Measurements from ENCODE around the gene SLC23A1. TPM values are rescaled to one million over a fixed set of nuclear protein-coding genes. Genes with fewer than 3 reads are reported as not detected.

SLC23A1 gene
- polyA plus RNA-seq, 10 donors, result 0.09 to 0.69 (median 0.31) TPM

DNA sequence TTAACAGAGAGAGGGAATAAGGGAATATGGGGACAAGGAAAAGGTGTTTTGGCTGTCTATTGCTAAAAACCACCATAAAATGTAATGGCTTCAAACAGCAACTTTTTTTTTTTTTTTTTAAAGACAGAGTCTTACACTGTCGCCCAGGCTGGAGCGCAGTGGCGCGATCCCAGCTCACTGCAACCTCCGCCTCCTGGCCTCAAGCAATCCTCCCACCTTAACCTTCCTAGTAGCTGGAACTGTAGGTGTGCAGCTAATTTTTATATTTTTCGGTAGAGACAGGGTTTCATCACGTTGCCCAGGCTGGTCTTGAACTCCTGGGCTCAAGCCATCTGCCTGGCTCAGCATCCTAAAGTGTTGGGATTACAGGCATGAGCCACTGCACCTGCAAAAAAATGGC, 25.1 kb upstream of the SLC23A1 start:
- no peak for DNase-seq

DNA sequence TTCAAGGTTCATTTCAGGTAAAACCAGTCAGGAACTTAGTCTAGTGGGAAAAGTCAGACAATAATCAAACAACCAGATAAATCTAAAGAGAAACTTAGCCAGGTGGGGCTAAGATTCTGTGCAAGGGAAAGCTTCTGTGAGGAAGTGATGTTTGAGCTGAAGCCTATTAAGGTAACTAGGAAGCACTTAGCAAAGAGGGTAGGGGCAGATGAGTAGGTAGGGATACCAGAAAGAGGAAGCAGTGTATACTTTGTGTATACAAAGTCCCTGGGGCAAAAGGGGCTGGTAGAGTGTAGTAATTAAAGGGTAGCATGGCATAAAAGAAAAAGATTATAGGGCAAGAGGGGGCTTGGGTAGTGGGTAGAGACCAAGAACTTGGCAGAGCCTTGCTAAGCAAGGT, 24.4 kb upstream of the SLC23A1 start:
- no peak for DNase-seq

DNA sequence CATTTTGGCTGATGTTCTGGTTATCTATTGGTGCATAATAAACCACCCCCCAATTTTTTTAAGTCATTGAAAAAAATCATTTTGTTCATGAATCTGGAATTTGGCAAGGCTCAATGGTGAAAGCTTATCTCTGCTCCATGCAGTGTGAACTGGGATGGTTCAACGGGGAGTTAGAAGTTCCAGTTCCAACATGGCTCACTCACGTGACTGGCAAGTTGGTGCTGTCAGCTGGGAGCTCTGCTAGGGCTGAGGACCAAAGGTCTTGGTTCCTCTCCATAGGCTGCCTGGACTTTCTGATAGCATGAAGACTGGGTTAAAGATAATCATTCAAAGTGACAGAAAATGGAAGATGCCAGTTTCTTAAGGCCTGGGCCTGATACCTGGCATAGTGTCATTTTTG, 23.9 kb upstream of the SLC23A1 start:
- no peak for DNase-seq

DNA sequence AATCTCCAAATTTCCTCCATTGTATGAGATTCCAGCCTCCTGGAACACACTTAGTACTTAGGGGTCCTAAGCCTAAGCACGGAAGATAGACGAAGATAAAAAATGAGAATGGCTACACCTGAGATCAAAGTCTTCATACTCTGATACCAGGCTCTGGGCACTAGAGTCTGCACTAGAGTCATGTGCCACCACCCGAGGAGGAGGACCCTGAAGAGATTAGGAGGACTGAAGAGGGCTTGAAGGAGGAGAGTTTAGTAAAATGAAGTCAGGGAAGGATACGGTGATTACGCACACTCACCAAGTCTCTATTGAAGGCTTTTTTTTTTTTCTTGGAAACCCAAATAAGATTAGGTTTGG, 21.4 kb upstream of the SLC23A1 start:
- no peak for DNase-seq

DNA sequence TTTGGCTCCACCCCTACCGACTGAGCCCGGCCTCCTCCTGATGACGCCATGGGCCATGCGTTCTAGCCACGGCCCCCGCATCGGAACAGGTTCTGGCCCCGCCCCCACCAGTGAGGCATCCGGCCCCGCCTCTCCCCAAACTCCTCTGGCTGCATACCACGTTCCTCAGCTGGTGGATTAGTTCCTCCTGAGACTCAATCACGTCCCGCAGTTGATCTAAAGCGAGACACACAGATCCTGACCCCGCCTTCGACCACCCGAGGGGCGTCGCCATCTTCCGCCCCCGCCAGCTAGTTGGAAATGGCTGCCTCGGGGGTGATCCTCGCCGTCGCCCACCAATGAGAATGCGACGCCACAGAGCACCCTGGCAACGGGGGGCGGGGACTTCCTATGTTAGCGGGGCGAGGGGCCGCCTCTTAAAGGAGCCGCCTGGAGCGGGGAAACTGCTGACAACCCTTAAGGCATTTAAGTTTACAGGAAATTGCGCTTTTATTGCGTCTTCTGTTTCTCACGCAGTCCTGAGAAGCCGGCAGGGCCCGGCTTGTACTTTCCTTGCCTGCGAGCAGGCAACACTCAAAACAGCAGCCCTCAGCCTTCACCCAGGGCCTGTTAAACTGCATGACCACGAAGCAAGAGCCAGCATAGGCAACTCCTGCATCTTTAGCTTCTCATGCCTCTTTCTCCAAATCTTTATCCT, 20.8 kb upstream of the SLC23A1 start, which contains the start of gene SPATA24:
TSS of gene SPATA24 (minus strand) at position 303 of the 697 bp plus-strand sequence. CDS start at position 274, 29 bp downstream.
- DNase-seq, result peak; percentile 98 to 100 (median 98)

DNA sequence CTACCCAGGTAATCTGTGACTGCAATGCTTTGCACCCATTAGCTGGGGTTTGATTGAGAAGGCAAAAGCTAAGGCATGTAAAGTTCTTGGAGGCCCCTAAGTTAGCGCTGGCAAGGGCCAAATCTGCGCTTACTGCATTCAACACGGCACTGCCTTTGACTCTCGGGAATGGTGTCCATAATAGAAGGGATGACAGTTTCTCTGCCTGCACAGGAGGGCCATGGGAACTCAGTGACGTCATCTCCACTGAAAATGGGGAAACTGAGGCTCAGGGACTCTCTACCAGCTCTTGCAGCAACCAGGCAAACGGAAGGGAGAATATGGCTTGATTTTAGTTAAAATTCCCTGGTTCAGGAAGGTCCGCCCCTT, 20.3 kb upstream of the SLC23A1 start:
- no peak for DNase-seq

DNA sequence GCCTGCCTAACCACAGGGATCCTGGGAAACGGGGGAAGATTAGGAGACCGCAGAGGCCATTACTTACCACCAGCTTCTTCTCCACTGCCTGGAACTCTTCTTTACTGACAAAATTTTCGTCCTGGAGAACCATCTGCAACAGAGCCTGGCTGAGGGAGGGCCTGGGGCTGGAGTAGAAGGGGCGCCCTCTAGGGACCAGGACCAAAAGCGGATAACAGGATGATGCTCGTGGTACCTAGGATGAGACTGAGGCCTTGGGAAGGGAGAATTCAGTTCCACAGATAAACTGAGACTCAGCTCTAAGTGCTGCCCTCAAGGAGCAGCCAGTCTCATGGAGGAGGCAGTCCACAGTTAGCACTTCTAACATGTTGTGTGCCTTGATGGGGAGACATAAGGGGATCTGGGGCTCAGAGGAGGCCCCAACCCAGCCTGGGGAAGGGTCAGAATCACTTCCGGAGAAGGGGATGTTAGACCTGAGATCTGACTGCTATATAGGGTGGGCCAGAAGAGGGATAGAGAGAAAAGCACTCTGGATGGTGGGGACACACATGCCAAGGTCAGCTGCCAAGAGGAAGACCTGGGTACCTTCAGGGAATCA, 19.6 kb upstream of the SLC23A1 start:
- DNase-seq, result no peak

DNA sequence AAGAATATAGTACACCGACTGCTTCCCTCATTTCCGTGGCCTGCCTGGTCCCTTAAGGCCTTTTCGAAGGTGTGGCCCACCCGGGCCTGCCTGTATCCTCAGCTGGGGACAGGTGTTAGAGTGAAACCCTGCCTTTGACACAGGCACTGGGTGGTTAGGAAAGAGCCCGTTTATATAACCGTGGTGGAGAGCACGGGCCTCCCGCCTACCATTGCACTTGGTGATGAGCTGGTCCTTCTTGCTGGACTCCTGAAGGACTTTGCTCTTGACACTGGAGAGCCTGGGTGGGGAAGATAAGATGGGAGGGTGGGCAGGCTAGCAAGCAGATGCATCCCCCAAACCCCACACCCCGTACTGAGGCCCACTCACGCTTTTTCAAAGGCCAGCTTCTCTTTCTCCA, 18.4 kb upstream of the SLC23A1 start:
- no peak for DNase-seq

DNA sequence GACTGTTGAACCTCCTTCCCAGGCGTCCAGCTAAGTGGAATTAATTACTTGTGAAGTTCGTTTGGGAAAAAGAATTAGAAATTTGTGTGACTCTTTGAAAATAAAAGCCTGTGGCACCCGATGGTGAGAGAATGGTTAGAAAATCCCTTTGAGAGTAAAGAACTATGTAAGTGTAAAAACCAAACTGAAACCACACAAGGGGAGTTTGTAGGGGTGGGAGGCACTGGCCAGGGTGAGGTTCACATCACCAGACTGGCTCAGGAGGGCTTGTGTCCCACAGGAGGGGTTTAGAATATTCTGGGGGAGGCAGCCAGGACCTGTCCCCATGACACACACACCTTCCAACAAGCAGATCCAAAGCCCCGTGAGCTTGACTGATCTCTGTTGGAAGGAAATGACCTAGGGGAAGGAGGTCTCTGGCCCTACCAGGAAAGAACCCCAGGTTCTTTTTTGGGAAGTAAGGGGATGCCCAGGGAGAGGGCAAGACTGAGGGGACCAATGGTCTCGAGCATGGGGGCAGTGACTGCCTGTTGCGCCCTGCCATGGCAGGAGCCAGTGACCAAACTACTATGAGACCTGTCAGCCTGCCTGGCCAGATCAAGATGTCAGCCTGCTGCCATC, 16.5 kb upstream of the SLC23A1 start:
- DNase-seq, result no peak

DNA sequence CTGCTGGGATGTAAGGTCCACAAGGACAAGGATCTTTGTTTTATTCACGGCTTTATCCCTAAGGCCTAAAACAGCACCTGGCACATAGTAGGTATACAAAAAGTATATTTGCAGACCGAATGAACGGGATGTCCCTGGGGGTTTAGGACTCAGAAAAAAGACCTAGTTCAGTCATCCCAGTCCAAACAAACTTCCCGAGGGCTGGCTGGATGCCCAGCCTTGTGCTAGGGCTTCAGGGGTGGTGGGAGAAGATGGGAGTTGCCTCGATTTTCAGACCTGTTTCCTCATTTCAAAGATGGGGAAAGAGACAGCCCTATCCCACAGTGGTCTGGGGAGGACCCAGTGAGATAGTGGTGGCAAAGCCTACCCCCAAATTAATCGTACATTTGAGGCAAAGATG, 14.8 kb upstream of the SLC23A1 start:
- no peak for DNase-seq

DNA sequence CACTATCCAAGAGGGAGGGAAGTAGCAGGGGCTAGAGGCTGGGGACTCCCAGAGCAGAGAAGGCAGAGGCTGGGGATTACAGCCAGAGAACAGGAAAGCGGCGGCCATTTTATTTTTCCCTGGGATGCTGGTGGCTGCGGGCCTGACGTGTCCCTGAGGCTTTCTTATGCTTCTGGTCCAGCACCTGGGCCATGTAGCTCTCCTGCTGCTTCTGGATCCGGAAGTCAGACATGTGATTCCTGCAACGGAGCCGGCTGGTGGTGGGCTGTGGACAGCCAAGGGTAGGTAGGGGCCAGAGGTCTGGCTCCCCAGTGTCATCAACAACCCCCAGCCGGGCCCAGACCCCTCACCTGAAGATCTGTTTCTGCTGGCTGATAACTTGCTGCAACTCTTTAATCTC, 13.6 kb upstream of the SLC23A1 start:
- DNase-seq, result no peak

DNA sequence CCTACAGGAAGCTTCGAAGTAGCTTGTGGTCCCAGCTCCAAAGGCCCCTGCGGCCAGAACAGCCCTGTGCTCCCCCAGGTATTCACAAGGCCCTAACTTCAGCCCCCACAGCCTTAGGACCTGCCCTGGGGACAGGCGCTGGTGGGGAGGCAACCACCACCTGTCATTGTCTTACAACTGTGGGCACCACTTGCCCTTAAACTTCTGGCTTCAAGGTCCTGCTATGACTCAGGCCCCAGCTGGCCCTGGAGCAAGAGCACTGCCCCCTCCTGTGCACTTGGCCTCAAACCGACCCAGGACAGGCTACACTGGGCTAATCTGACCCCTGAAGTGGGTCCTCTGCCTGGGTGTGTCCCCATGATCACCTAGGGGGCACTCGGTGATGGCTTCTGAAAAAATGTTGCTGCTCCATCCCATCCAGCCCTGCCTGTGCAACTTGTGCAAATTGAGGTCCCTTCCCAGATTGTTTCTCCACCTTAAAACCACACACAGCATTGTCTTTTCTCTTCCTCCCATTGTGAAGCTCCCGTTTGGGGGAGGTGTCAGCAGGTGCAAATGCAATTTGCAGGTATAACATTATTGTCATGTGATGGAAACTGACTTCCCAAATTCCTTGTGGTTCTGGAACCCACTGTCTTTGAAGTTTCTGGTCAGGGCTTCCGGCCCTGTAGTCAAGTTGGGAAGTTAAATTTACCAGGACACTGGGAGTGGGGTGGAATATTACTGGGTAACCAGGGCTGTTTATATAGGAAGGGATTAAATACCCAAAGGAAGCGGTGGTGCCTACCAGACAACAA, 12.9 kb upstream of the SLC23A1 start:
- peak in 2 of 3 donors; percentile 44 to 47 for DNase-seq

DNA sequence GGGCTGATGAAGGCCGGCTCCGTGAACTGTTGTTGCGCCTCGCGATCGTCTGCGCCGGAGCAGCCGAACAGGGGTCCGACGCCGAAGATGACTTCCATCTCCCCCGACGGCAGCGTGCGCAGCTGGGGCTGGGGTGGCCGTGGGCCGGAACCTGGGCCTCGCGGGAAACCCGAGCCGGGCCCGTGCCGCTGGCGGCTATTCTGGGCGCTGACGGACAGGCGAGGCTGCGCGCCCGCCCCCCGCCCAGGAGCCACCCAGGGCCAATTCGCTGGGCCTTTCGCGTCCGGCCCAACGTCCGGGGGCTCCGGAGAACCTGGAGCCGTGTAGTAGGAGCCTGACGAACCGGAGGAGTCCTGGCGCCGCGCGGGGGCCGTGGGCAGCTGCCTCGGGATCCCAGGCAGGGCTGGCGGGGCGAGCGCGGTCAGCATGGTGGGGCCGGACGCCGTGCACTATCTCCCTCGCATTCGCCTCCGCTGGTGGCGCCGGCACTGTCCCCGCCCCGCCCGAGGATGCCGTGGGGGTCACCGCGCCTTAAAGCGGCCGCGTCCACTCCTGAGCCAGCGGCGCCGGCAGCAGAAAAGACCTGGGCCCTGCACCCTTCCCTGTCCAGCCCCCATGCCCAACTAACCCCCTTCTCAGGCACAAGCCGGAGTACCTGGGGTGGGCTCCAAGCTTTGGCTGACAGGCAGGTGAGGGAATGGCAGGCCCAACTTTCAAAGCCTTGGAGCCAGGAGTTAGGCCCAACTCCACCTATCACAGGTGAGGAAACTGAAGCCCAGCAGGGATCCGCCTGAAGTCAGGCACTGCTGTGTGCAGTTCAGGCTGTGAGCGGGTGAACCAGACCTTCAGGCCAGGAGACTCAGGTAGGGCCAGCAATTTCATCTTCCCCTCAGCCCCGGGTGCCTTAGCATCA, 11.8 kb upstream of the SLC23A1 start, which contains the start of gene PROB1:
TSS of gene PROB1 (minus strand) at position 451 of the 913 bp plus-strand sequence. CDS start at position 428, 23 bp downstream.
- DNase-seq, result peak in 2 of 3 donors; percentile 52 to 77

DNA sequence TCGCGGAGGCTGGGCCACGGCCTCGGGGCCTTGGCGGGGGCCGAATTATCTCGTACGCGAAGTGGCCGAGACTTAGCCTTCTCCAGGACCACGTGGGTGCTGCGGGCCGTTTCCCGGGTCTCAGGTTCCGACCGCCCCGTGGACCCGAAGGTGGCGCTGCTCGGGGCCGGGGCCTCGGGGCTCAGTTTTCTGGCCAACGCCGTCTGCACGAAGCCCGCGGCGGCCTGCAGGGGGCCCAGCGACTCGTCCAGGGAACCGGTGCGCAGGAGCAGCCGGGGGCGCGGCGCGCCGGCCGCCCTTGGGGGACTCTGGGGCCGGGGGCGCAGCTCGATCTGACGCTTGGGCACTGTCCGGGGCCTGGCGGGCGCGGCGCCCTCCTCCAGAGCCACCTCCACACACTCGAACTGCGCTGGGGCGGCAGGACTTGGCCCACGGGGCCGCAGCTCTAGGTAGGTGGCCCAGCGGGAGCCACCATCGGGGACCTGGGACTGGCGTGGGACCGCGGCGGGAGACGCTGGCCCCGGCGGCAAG, 11.1 kb upstream of the SLC23A1 start:
- peak in 2 of 3 donors; percentile 40 to 77 for DNase-seq

DNA sequence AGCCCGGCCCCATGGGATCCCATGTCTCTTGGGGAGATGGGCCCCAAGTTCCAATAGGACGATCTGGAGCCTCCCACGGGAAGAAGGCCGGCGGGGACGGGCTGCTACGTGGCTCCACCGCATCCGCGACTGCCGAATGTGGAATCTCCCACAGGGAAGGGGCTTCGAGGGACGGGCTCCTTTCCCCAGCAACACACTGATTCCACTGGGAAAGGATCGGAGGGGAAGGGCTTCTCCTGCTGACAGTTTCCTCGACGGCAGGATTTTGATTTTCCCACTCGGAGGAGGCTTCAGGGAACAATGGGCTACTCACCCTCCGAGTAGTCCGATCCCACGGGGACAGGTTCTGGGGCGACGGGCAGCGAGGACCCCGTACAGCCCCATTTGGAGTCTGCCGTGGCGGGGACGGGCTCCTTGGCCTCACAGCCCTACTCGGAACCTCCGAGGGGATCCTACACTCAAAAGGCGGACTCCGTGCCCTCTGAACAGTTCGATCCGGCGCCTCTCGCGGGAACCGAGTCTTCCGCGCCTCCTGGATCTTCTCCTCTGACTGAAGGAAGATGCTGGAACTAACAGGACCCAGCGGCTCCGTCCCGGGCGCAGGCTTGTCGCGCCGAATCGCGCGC, 10.5 kb upstream of the SLC23A1 start:
- no peak for DNase-seq

DNA sequence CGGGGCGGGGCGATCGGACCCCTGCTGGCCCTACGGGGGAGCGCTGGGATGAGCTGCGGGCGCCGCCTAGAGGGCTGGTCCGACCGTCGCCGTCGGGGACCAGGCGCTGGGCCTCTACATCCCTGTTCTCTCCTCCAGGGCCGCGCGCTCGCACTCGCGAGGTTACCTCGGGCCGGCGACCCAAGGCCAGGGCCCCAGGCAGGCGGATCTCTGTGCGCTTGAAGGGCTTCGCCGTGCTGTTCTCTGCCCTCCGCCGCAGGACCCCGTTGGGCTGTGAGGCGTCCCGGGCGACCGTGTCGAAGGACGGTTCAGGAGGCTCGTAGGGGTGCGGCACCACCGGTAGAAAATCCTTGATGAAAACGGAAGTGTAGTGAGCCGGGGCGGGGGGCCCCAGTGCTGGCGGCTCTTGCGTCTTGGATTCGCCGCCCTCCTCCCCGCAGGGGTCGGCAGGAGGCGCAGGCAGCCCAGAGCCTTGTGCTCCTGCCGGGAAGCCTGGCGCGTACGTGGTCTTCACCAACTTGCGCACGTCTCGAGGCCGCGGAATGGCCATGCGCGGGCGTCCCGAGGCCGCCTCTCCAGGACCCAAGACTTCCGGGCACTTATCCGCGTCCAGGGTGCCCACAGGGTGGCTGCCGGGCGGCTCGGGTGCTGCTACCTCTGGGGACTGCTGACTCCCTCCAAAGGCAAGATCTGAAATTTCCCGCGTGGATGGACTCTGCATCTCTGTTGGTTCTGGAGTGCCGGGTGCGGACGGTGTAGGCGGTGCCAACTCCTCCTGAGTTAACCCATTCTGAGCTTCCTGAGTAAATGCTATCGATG, 9.8 kb upstream of the SLC23A1 start:
- DNase-seq, result peak in 2 of 3 donors; percentile 55 to 83

DNA sequence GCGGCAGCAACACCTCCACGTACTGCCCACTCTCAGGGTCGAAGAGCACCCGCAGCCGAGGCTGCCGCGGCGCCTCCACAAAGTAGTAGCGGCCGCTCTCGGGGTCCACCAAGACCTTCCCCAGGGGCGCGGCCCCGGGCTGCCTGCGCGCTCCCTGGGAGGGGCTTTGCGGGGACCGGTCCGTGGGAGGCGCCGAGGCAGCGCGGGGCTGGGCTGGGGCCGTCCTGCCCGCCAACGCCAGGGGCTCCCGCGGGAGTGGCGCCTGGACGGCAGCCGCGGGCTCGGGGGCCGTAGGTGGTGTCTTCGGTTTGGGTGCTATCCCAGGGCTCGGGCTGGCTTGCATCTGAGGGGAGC, 9.2 kb upstream of the SLC23A1 start:
- no peak for DNase-seq

DNA sequence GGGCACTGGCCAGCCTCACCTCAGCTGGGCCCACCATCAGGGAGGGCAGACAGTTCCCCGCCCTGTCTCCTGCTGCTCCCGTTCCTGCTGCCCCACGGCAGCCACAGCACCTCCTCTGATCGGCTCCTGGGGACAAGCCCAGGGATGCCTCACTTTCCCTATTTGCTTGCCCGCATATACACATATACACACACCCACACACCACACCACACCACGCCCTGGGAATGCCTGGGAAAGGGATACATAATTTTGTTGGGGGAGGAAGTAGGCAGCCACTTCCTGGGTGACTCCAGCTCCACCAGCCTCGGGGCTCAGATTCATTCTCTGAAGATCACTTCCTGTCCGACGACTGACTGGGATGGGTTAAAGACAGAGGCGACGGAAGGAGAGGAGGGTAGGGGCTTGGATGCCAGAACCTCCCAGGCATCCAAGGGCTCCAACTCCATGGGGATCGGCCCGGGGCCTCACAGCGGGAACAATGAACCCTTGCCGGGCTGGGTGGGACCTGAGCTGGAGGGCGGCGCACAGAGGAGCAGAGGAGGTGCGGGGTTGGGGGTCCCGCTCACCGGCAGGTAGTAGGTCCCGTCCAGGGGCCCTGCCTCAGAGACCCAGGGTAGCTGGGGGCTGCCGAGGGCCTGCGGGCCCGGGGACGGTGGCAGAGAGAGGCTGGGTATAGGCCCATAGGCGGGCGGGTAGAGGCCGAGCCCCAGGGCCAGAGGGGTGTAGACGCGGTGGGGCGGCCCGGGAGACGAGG, 8.7 kb upstream of the SLC23A1 start:
- no peak for DNase-seq
